ENCODE results near the gene AKR1C8.
"Not testable (repeated sequence)": the region's sequence is repeated elsewhere in the genome, so short reads cannot be mapped to it uniquely, and the experiment has no call there.

AKR1C8 gene

DNA sequence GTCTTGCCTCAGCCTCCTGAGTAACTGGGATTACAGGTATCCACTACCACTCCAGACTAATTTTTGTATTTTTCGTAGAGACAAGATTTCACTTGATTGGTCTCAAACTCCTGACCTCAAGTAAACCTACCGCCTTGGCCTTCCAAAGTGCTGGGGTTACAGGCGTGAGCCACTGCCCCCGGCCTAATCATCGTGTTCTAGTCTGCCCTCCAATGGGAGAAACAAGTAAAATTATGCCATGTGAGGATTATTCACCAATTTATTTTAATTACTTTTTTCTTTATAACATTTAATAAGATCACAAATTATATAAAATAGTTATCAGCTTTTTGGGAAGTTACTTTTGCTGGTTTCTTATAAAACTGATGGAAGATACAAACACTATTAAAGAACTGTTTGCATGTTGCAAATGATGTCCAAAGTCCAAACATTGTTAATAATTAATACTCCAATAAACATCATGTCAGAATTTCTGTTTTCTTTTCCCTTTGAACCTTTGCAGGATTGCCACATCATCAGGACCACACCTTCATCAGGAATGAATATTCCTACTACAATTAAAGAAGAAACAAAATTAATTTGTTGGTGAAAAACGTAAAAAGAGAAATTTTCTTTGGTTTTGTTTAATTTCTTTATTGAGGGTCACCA is 10.9 kb upstream of the AKR1C8 start:
- DNase-seq (ENCODE audit: low read depth), result no peak
- no peak overlapping the region for H3K4me3 ChIP-seq (ENCODE audit: low read depth, low read length)
- TF ChIP-seq, protein P1, sequence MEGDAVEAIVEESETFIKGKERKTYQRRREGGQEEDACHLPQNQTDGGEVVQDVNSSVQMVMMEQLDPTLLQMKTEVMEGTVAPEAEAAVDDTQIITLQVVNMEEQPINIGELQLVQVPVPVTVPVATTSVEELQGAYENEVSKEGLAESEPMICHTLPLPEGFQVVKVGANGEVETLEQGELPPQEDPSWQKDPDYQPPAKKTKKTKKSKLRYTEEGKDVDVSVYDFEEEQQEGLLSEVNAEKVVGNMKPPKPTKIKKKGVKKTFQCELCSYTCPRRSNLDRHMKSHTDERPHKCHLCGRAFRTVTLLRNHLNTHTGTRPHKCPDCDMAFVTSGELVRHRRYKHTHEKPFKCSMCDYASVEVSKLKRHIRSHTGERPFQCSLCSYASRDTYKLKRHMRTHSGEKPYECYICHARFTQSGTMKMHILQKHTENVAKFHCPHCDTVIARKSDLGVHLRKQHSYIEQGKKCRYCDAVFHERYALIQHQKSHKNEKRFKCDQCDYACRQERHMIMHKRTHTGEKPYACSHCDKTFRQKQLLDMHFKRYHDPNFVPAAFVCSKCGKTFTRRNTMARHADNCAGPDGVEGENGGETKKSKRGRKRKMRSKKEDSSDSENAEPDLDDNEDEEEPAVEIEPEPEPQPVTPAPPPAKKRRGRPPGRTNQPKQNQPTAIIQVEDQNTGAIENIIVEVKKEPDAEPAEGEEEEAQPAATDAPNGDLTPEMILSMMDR (IDR thresholded peaks at IDR 0.05; ENCODE audit: control insufficient read depth, extremely low read depth, insufficient read depth), result no peak

DNA sequence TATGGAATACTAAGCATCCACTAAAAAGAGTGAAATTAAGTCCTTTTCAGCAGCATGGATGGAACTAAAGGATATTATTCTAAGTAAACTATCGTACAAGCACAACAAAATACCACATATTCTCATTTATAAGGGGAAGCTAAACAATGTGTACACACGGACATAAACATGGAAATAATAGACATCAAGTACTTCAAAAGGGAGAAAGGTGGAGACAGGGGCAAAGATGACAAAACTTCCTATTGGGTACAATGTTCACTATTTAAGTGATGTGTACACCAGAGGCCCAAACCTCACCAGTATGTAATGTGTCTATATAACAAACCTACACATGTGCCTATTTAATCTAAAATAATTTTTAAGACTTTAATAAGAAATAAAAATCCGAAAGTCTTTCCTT is 9.5 kb upstream of the AKR1C8 start:
- TF ChIP-seq, protein P1 (IDR thresholded peaks at IDR 0.05; ENCODE audit: control insufficient read depth, extremely low read depth, insufficient read depth), result no peak
- no peak overlapping the region for H3K4me3 ChIP-seq (ENCODE audit: low read depth, low read length)
- DNase-seq (ENCODE audit: low read depth), result no peak

DNA sequence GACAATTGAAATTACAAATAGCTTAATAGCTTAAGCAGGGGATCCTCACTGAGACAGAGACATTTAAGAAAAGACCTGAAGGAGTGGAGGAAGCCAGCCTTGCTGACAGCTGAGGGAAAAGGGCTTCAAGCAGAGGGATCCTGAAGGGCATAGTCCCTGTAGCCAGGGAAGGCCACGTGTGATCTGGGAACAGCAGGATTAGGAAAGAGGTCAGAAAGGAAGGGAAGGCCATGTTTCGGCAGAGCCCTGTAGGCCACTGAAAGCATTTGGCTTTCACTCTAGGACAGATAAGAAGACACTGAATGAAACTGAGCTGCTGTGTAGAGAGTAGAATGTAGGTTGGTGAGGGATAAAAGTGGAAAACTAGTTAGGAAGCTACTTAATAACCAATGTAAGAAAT is 3.4 kb upstream of the AKR1C8 start:
- no peak overlapping the region for H3K4me3 ChIP-seq (ENCODE audit: low read depth, low read length)
- TF ChIP-seq, protein P1 (IDR thresholded peaks at IDR 0.05; ENCODE audit: control insufficient read depth, extremely low read depth, insufficient read depth), result no peak
- DNase-seq (ENCODE audit: low read depth), result no peak

DNA sequence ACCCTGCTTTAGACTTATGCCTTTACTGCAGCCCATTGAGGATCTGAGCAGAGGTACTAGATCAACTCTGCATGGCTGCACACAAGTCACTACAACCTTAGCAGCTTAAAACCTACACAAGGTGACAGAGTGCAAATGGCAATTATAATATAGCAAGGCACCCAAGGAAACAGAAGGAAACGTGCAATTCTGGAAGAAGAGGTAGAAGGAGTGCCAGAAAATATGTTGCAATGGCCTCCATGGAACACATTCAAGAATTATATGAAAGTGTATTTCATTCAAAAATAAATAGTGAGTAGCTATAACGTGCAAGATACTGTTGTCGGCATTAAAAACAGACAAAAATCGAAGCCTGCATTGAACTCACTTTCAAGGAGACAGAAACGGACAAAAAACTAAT is 2.9 kb upstream of the AKR1C8 start:
- no peak overlapping the region for H3K4me3 ChIP-seq (ENCODE audit: low read depth, low read length)
- no peak for DNase-seq (ENCODE audit: low read depth)
- TF ChIP-seq, protein P1 (IDR thresholded peaks at IDR 0.05; ENCODE audit: control insufficient read depth, extremely low read depth, insufficient read depth), result no peak

DNA sequence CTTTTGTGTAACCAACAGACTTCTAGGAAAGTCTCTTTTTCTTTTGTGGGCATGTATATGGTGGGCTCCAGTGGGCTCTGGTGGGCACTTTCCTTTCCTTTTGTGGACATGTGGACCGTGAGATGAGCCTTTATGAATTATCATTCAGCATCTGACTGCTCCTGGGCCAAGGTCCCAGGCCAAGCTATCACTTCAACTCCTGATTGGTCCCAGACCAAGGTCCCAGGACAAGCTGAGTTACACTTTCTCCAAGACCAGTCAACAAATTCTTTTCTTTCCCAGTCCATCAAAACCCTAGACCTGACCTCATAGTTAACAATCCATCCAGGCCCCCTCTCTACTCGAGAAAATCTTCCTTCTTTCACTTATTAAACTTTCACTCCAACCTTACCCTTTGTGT is 1.0 kb downstream of the AKR1C8 start:
- no peak overlapping the region for H3K4me3 ChIP-seq (ENCODE audit: low read depth, low read length)
- TF ChIP-seq, protein P1 (IDR thresholded peaks at IDR 0.05; ENCODE audit: control insufficient read depth, extremely low read depth, insufficient read depth), result no peak
- no peak for DNase-seq (ENCODE audit: low read depth)

DNA sequence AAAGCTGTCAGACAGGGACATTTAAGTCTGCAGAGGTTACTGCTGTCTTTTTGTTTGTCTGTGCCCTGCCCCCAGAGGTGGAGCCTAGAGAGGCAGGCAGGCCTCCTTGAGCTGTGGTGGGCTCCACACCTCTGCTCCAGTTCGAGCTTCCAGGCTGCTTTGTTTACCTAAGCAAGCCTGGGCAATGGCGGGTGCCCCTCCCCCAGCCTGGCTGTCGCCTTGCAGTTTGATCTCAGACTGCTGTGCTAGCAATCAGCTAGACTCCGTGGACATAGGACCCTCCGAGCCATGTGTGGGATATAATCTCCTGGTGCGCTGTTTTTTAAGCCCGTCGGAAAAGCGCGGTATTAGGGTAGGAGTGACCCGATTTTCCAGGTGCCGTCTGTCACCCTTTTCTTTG is 4.4 kb downstream of the AKR1C8 start:
- DNase-seq (ENCODE audit: low read depth); H3K4me3 ChIP-seq (ENCODE audit: low read depth, low read length): not testable (repeated sequence)

DNA sequence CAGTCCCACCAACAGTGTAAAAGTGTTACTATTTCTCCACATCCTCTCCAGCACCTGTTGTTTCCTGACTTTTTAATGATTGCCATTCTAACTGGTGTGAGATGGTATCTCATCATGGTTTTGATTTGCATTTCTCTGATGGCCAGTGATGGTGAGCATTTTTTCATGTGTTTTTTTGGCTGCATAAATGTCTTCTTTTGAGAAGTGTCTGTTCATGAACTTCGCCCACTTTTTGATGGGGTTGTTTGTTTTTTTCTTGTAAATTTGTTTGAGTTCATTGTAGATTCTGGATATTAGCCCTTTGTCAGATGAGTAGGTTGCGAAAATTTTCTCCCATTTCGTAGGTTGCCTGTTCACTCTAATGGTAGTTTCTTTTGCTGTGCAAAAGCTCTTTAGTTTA is 9.4 kb downstream of the AKR1C8 start:
- not testable (repeated sequence) for DNase-seq (ENCODE audit: low read depth)

DNA sequence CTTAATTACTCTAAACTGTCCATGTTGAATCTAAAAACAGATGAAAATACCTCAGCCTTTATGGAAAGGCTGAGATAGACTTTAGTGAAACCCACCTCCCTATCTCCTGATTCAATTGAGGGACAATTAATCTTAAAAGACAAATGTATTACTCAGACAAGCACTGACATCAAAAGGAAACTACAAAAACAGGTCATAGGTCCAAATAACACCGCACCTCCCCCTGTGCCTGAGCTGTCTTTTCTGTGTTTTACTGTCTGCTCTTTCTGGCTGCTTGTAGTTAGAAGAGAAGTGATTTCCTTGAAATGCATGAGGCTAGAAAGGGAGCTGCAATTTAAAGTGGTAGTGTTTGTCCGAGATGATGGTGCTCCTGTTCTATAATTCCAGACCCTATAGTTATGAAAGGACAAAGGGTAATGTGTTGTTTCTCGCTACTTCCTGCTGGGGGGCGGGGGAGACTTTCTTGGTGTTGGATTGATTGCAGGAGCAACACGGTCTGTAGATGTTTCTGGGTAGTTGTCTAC is 16.0 kb downstream of the AKR1C8 start:
- no peak for DNase-seq (ENCODE audit: low read depth)
- TF ChIP-seq, protein P1 (IDR thresholded peaks at IDR 0.05; ENCODE audit: control insufficient read depth, extremely low read depth, insufficient read depth), result no peak
- no peak overlapping the region for H3K4me3 ChIP-seq (ENCODE audit: low read depth, low read length)

More for the DNA sequence above, 9.4 kb downstream of the AKR1C8 start:
- not testable (repeated sequence) for H3K4me3 ChIP-seq (ENCODE audit: low read depth, low read length)
